WTC11 (cell line): Measurements from ENCODE around the gene MFNG.

ENCODE experiments used
- ATF1 ChIP-seq: sonication (generic); formaldehyde crosslinking; IDR thresholded peaks from 2 replicates; pipeline ENCODE4 v1.8.1; 2023; ENCODE audit warnings: mild to moderate bottlenecking, moderate library complexity, missing genetic modification reagents
- CREB1 ChIP-seq: sonication (generic); formaldehyde crosslinking; IDR thresholded peaks from 2 replicates; pipeline ENCODE4 v1.8.0; 2023; ENCODE audit warnings: mild to moderate bottlenecking, missing genetic modification reagents
- CTCF ChIP-seq: fragments of 200-600 bp; IDR thresholded peaks from 2 replicates; pipeline ENCODE4 v1.8.0; 2022; ENCODE audit warnings: antibody characterized with exemption
- JUN ChIP-seq: sonication (generic); formaldehyde crosslinking; IDR thresholded peaks from 2 replicates; pipeline ENCODE4 v1.8.0; 2023; ENCODE audit warnings: mild to moderate bottlenecking, missing genetic modification reagents
- MAX ChIP-seq: sonication (generic); formaldehyde crosslinking; IDR thresholded peaks from 2 replicates; pipeline ENCODE4 v1.8.0; 2022; ENCODE audit warnings: mild to moderate bottlenecking, missing genetic modification reagents
- PREB ChIP-seq: sonication (generic); formaldehyde crosslinking; IDR thresholded peaks from 2 replicates; pipeline ENCODE4 v1.8.1; 2022; ENCODE audit warnings: mild to moderate bottlenecking, missing genetic modification reagents, moderate library complexity, borderline replicate concordance
- SP1 ChIP-seq: sonication (generic); formaldehyde crosslinking; conservative IDR thresholded peaks from 2 replicates; pipeline ENCODE4 v1.8.1; 2022; ENCODE audit warnings: missing genetic modification reagents
- TCF7 ChIP-seq: sonication (generic); formaldehyde crosslinking; IDR thresholded peaks from 2 replicates; pipeline ENCODE4 v1.8.0; 2022; ENCODE audit warnings: mild to moderate bottlenecking, low read depth, missing genetic modification reagents, moderate library complexity
- ZNF263 ChIP-seq: sonication (generic); formaldehyde crosslinking; IDR thresholded peaks from 2 replicates; pipeline ENCODE4 v1.8.1; 2022; ENCODE audit warnings: low read depth, mild to moderate bottlenecking, moderate library complexity, missing genetic modification reagents
- TF ChIP-seq, protein P1 (sequence below): sonication (generic); formaldehyde crosslinking; IDR thresholded peaks from 2 replicates; pipeline ENCODE4 v1.8.0; 2023; ENCODE audit warnings: missing genetic modification reagents
- TF ChIP-seq, protein P2 (sequence below): sonication (generic); formaldehyde crosslinking; IDR thresholded peaks from 2 replicates; pipeline ENCODE4 v1.8.1; 2022; ENCODE audit warnings: low read depth, missing genetic modification reagents, borderline replicate concordance
- TF ChIP-seq, protein P3 (sequence below): sonication (generic); formaldehyde crosslinking; IDR thresholded peaks from 2 replicates; pipeline ENCODE4 v1.8.1; 2023; ENCODE audit warnings: mild to moderate bottlenecking, missing genetic modification reagents, moderate library complexity

DNA sequence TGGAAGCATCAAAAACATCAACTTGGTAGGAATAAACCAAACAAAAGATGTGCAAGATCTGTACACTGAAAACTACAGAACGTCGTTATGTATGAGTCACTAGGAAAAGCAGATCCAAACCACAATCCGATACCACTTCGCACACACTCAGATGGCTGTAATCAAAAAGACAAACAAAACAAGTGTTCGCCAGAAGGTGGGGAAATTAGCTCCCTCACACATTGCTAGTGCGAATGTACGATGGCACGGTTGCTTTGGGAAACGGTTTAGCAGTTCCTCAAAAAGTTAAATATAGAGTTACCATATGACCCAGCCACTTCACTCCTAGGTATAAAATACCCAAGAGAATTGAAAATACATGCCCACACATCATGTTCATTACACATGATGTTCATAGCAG lies 47.8 kb upstream of the MFNG start:
- no peak for TF ChIP-seq CTCF
- TF ChIP-seq TCF7 (CRISPR knock-in tag): no peak
- TF ChIP-seq JUN (CRISPR knock-in tag): no peak
- TF ChIP-seq ZNF263 (CRISPR knock-in tag): no peak
- TF ChIP-seq, protein P1, sequence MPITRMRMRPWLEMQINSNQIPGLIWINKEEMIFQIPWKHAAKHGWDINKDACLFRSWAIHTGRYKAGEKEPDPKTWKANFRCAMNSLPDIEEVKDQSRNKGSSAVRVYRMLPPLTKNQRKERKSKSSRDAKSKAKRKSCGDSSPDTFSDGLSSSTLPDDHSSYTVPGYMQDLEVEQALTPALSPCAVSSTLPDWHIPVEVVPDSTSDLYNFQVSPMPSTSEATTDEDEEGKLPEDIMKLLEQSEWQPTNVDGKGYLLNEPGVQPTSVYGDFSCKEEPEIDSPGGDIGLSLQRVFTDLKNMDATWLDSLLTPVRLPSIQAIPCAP (CRISPR knock-in tag): no peak
- TF ChIP-seq CREB1 (CRISPR knock-in tag): no peak
- no peak for TF ChIP-seq SP1 (CRISPR knock-in tag)
- TF ChIP-seq, protein P2, sequence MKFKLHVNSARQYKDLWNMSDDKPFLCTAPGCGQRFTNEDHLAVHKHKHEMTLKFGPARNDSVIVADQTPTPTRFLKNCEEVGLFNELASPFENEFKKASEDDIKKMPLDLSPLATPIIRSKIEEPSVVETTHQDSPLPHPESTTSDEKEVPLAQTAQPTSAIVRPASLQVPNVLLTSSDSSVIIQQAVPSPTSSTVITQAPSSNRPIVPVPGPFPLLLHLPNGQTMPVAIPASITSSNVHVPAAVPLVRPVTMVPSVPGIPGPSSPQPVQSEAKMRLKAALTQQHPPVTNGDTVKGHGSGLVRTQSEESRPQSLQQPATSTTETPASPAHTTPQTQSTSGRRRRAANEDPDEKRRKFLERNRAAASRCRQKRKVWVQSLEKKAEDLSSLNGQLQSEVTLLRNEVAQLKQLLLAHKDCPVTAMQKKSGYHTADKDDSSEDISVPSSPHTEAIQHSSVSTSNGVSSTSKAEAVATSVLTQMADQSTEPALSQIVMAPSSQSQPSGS (CRISPR knock-in tag): no peak
- TF ChIP-seq MAX (CRISPR knock-in tag): no peak
- no peak for TF ChIP-seq PREB (CRISPR knock-in tag)
- TF ChIP-seq ATF1 (CRISPR knock-in tag): no peak
- TF ChIP-seq, protein P3, sequence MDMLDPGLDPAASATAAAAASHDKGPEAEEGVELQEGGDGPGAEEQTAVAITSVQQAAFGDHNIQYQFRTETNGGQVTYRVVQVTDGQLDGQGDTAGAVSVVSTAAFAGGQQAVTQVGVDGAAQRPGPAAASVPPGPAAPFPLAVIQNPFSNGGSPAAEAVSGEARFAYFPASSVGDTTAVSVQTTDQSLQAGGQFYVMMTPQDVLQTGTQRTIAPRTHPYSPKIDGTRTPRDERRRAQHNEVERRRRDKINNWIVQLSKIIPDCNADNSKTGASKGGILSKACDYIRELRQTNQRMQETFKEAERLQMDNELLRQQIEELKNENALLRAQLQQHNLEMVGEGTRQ (CRISPR knock-in tag): no peak
